Lung microvascular endothelial cell (primary cell): ENCODE measurements around the gene TMEM130. TPM values are rescaled to one million over a fixed set of nuclear protein-coding genes. Genes with fewer than 3 reads are reported as not detected.

Experiments
- DNase-seq, 2 donors: peaks; one replicate each; pipeline versions ENCODE4 v3.0.0 to v3.0.0-alpha.2; 2010; ENCODE audit warnings: low read depth in 2 of 2
- total RNA-seq: library from RNA; depleted of rRNA; stranded (reverse); fragments of >200 nt; gene quantifications from 2 replicates; pipeline ENCODE4 v1.2.1, GENCODE V29; 2014

The TMEM130 gene
- not detected in 2 replicates for total RNA-seq

- no peak for DNase-seq
Measured at GRCh38 chr7:98869597-98870120, at the start of gene TMEM130. TMEM130 (minus strand) TSS chr7:98870014; CDS start chr7:98869861, 153 bp downstream.

- no peak for DNase-seq
Measured at GRCh38 chr7:98917331-98917730, 47.5 kb upstream of the TMEM130 start.

- DNase-seq, result no peak
Measured at GRCh38 chr7:98913612-98914011, 43.8 kb upstream of the TMEM130 start.

DNA sequence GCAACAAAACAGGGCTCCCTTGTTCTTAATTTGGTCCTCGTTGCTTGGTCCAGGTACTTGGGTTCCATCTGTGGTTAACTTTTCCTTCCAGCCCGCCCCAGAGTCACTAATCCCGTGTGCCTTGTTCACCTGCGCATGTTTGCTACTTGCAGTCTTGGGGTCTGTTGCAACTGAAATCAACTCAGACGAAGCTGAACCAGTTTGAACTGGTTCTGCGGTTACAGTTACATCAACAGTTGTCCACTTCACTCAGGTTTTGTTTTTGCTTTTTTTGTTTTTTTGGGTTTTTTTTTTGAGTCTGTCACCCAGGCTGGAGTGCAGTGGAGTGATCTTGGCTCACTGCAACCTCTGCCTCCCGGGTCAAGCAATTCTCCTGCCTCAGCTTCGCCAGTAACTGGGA is 43.2 kb upstream of the TMEM130 start:
- no peak for DNase-seq

GRCh38 chr7:98911916-98912315 is 42.1 kb upstream of the TMEM130 start:
- DNase-seq, result no peak

DNA sequence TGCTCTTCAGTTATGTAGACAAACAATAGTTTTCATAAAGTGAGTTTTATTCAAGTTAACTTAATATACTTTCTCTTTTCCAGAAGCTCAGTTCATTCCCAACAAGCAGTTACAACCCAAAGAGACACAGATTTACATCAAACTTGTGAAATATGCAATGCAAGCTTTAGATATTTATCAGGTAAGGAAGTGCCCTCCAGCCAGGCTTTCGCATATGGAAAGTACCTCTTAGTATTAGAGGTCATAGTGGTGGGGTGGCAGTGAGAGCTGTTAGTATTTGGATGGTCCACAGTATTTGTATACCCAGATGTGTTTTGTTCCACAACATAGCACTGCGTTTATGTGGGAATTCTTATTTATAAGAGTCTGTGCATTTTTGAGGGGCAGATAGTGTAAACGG is 40.6 kb upstream of the TMEM130 start:
- DNase-seq, result no peak

DNA sequence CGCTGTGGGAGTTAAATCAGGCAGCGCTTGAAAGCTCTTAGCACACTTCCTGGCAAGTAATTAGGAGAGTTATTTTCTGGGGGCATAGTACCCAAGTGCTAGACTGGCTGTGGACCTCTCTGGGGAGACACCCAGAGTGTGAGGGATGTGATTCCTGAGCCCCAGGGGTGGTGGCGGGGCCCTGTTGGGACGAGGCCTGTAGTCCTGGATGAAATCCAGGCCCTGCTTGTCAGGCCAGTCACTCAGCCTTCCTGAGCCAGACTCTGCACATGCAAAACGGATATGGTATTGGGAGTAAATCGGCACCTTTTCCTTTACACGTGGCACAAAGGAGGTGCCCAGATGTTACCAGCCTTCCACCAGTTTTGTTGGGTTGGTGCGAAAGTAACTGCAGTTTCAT is 39.7 kb upstream of the TMEM130 start:
- no peak for DNase-seq

DNA sequence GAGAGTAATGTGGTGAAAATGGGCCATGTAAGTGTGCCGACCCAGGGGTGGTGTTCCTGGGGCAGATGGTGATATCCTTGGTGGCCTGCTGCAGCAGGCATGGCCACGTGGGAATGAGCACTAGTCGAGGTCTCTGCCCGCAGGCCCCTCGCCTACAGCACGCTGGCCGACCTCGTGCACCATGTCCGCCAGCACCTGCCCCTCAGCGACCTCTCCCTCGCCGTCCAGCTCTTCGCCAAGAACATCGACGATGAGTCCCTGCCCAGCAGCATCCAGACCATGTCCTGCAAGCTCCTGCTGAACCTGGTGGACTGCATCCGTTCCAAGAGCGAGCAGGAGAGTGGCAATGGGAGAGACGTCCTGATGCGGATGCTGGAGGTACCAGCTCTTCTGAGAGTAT is 38.8 kb upstream of the TMEM130 start:
- no peak for DNase-seq

DNA sequence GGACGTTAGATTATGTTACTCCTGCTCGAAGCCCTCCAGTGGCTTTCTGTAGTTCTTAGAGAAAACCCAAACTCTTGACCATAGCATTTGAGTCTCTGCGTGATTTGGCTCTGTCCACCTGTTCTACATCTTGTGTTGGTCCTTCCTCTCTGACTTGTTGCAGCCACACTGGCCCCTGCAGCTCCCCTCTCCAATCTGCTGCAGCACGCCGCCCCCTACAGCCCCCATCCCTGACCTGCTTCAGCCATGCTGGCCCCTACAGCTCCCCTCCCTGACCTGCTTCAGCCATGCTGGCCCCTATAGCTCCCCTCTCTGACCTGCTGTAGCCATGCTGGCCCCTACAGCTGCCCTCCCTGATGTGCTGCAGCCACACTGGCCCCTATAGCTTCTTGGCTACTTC is 37.8 kb upstream of the TMEM130 start:
- no peak for DNase-seq

DNA sequence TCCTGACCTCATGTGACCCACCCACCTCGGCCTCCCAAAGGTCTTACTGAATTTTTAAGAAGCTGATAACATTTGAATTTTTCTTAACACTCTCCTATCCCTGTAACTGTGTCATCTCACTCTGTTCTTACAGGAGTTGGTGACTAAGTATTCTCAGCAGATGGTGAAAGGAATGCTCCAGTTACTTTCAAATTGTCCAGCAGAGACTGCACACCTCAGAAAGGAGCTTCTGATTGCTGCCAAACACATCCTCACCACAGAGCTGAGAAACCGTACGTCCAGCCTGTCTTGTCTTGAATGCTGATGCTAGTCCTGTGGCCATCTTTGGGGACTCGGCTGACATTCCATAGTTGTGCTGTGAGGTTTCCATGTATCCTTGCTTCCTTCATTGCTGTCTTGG is 33.4 kb upstream of the TMEM130 start:
- no peak for DNase-seq

DNA sequence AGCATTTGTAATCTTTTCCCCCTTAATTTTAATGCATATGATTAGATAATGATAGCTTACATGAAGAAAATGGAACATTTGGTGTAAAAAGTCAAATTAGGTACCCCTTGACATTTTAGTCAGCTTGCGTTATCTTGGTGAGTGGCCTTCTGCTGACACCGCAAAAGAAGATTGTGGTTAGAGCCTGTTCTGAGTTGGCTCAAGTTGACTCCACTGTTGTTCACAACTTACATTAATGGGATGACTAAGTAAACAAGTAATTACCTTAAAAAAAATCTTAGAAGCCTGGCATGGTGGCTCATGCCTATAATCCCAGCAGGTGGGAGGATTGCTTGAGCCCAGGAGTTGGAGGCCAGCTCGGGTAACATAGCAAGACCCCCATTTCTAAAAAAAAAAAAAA is 32.7 kb upstream of the TMEM130 start:
- no peak for DNase-seq

- no peak for DNase-seq
Measured at GRCh38 chr7:98900815-98901214, 31.0 kb upstream of the TMEM130 start.

- DNase-seq, result no peak
Measured at GRCh38 chr7:98899816-98900215, 30.0 kb upstream of the TMEM130 start.

DNA sequence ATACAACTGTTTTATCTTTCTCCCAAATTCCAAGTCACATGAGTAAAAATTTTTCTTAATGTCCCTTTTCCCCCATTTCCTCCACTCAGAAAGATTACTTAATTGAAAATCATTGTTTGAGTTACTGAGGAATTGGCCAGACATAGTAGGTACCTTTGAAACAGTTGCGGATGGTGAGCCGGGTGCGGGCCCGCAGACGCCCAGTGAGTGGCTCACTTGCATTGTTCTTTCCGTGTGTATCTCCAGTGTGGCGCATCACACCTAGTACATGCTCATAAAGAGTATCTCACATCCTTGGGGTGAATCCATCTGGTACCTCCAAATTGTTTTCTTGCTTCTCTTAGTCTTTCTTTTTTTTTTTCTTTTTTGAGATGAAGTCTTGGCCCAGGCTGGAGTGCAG is 22.8 kb upstream of the TMEM130 start:
- no peak for DNase-seq

DNA sequence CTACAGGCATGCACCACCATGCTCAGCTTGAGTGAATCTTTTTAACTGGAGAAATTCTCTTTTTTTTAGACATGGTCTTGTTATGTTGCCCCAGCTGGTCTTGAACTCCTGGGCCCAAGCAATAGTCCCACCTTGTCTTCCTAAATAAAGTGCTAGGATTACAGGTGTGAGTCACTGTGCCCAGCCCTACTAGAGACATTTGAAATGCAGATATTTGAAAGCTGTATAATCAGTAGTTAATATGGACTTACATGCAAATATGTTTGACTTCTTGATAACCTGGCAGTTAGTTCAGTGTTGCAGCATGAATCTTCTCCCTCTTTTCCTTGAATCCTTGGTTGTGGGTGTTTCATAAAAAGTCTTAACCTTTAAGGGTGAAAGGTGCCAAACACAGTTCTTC is 17.2 kb upstream of the TMEM130 start:
- DNase-seq, result no peak

GRCh38 chr7:98884416-98884815 is 14.6 kb upstream of the TMEM130 start:
- no peak for DNase-seq

DNA sequence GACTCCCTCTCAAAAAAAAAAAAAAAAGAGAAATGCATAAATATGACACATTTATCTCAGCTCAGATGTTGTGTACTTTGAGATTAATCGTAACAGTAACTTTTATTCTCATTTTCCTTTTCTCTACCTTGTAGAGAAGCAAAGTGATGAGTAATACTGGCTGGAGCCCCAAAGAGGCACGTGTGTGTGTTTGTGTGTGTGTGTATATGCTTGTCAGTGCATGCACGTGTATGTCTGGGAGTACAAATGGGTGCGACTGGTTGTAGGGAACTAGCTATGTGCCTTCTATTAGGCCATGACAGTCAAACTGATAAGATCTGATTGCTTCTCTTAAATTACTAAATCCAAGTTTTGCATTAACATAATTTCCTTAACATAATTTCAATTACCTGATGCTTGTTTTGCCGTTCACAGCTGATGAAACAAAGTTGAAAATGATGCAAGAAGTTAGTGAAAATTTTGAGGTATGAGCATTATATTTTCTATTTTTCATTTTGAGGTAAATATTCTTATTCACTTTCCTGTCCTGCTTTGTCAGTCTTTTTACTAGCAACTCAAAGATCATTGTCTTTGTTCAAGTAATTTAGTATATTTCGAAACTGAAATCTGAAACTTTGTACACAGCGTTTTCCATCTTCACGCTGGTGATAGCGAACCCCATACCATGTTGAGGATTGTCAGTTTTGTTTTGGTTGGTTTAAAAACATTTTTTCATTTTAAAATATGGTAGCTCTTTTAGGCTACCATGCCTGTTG is 11.9 kb upstream of the TMEM130 start:
- DNase-seq, result no peak

- DNase-seq, result no peak
Measured at GRCh38 chr7:98880485-98880884, 10.7 kb upstream of the TMEM130 start.

GRCh38 chr7:98879979-98880315 is 10.1 kb upstream of the TMEM130 start:
- no peak for DNase-seq

- peak; percentile 23 to 47 for DNase-seq
Measured at GRCh38 chr7:98879198-98879978, 9.6 kb upstream of the TMEM130 start.

DNA sequence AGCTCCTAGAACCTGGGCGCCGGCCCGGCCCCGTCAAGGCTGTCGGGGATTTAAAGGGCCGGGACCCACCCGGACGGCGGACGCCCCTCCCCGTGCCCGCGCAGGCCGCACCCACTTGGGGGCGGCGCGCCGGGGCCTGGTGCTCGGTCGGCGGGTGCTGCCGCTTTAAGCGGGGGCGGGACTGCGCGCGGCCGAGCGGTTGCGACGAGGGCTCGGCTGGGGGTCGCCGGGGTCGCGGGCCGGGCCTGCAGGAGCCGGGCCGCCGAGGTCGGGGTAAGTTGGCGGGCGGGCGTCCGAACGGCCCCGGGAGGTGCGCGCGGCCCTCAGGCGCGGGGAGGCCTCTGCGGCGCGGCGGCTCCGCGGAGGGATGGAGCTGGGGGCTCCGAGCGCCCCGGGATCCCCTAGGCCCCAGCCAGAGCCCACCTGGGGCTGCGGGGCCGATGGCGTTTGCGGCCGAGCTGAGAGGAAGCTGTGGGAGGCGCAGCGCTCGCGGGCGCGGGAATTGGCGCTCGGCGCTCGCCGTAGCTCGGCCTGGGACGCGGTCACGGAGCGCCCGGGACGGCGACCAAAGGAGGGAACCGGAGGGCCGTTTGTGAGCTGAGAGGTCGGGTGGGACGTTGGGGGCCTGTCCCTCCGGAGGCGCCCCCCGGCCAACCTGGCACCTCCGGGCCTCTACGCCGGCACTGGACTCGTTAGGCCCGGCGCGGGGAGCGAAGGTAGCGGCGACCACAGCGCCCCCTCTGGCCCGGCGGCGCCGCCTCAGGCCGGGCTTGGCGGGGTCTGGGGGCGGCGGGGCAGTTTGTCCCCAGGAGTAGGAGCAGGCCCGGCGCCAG is 8.8 kb upstream of the TMEM130 start, which contains the start of gene TRRAP:
TSS of gene TRRAP (plus strand) at position 168 of the 833 bp plus-strand sequence. CDS start 2,619 bp downstream, outside the sequence.
- peak; percentile 75 to 83 for DNase-seq
